Neural progenitor cell (in vitro differentiated cells): ENCODE data around the gene RITA1.

Source experiments
- EZH2 ChIP-seq: fragments of 200-600 bp; sonication (generic); IDR thresholded peaks from 2 replicates; pipeline ENCODE4 v1.6.1; 2017; ENCODE audit warnings: antibody characterized with exemption, mild to moderate bottlenecking, moderate library complexity
- EZH2phosphoT487 ChIP-seq: fragments of 200-600 bp; sonication (generic); IDR thresholded peaks from 2 replicates; pipeline ENCODE4 v1.6.1; 2017; ENCODE audit warnings: antibody characterized with exemption
- TF ChIP-seq, protein P1 (sequence below): fragments of 200-600 bp; sonication (generic); IDR thresholded peaks from 2 replicates; pipeline ENCODE4 v1.5.1; 2017; ENCODE audit warnings: antibody characterized with exemption, mild to moderate bottlenecking

DNA sequence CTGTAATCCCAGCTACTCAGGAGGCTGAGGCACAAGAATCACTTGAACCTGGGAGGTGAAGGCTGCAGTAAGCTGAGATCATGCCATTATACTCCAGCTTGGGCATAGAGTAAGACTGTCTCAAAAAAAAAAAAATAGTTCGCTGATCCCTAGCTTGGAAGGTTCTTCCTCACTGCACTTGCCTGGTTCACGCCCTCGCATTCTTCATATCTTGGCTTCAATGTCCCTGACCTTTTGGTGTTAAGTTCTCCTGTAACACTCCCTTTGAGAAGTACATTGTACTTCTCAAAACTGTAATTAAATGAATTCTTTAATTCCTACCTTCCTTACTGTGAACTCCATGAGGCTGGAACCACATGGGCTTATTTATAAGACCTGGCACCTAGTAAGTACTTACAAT is 19.3 kb downstream of the RITA1 start:
- TF ChIP-seq, protein P1, sequence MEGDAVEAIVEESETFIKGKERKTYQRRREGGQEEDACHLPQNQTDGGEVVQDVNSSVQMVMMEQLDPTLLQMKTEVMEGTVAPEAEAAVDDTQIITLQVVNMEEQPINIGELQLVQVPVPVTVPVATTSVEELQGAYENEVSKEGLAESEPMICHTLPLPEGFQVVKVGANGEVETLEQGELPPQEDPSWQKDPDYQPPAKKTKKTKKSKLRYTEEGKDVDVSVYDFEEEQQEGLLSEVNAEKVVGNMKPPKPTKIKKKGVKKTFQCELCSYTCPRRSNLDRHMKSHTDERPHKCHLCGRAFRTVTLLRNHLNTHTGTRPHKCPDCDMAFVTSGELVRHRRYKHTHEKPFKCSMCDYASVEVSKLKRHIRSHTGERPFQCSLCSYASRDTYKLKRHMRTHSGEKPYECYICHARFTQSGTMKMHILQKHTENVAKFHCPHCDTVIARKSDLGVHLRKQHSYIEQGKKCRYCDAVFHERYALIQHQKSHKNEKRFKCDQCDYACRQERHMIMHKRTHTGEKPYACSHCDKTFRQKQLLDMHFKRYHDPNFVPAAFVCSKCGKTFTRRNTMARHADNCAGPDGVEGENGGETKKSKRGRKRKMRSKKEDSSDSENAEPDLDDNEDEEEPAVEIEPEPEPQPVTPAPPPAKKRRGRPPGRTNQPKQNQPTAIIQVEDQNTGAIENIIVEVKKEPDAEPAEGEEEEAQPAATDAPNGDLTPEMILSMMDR, result no peak
- no peak for TF ChIP-seq EZH2
- TF ChIP-seq EZH2phosphoT487, result no peak
